Heart left ventricle (tissue), 13 donors: ENCODE data around the gene VILL.
"Not testable (repeated sequence)": the region's sequence is repeated elsewhere in the genome, so short reads cannot be mapped to it uniquely, and the experiment has no call there.

ENCODE experiments used
- CTCF ChIP-seq, 12 donors: fragments of 200-600 bp; sonication (generic) in 4 of 12; IDR thresholded peaks; one replicate each; pipeline versions ENCODE4 v1.5.0 to v1.8.0; 2018 to 2022; ENCODE audit warnings: antibody characterized with exemption in 12 of 12, mild to moderate bottlenecking in 5 of 12
- POLR2A ChIP-seq, 2 donors: fragments of 450-650 bp; IDR thresholded peaks; one replicate each; pipeline ENCODE4 v1.6.1; 2017; ENCODE audit warnings: antibody characterized with exemption in 2 of 2, mild to moderate bottlenecking in 2 of 2, moderate library complexity in 2 of 2
- donor health status: ischemic (EF 13 %, LVEDD 7.1; RV severe dilation, severe dysfunction).
- donor health status: DM: no; HTN: yes; CAD: no.
- donor health status: DM: no; HTN: no; CAD: no.
- donor health status: ischemic (EF 25% LVEDD 6.9; RV normal size, moderate dysfunction).
- donor health status: ischemic (EF 25% LVEDD 5.7; RV mildly dilated, moderate dysfunction).
- donor health status: ischemic (EF 35%, LVEDD 5.7; RV mildly dilated, moderate dysfunction).
- donor health status: nonischemic (EF 11% LVEDD 7.7; RV severe dilation, severe dysfunction).
- donor health status: DM: yes; HTN: yes; CAD: no.
- donor health status: PGD.
- donor health status: ischemic (EF 29% LVEDD 5.4; RV normal size, mild dysfunction).
- donor health status: nonischemic (EF 23%, LVEDD 6.1; RV moderate dilation, normal function).

DNA sequence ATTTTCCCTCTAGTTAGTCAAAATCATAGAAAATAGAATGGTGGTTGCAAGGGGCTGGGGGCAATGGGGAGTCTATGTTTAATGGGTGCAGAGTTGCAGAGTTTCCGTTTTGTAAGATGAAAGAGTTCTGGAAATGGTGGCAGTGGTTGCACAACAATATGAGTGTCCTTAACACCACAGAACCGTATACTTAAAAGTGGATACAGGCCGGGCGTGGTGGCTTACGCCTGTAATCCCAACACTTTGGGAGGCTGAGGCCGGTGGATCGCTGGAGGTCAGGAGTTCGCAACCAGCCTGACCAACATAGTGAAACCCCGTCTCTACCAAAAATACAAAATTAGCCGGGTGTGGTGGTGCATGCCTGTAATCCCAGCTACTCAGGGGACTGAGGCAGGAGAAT is 2.2 kb upstream of the VILL start:
- not testable (repeated sequence) for TF ChIP-seq POLR2A, CTCF (IDR thresholded peaks at IDR 0.05)
